ENCODE measurements around the gene SGCD.

SGCD gene

GRCh38 chr5:156363861-156364260 is 36.9 kb downstream of the SGCD start:
- DNase-seq = no peak

DNA sequence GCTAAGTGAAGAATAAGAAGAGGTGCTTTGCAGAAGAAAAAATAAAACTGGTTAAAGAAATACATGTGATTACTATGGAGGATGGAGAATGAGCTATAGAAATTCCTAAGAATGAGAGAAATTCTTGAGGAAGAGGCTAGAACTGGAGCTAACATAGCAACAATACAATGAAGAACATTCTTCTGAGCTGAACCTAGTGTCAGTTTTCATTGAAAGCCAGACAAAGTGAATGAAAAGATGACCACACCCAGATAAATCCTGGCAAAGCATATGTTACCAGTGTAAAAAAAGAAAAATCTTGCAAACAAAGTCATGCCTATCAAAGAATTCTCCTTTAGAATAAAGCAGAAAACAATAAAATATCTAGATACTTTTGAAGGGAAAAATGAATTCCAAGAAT is 39.6 kb downstream of the SGCD start:
- no peak for DNase-seq

GRCh38 chr5:156367597-156367996 is 40.6 kb downstream of the SGCD start:
- no peak for DNase-seq

GRCh38 chr5:156375895-156376495 is 49.0 kb downstream of the SGCD start:
- no peak for DNase-seq

DNA sequence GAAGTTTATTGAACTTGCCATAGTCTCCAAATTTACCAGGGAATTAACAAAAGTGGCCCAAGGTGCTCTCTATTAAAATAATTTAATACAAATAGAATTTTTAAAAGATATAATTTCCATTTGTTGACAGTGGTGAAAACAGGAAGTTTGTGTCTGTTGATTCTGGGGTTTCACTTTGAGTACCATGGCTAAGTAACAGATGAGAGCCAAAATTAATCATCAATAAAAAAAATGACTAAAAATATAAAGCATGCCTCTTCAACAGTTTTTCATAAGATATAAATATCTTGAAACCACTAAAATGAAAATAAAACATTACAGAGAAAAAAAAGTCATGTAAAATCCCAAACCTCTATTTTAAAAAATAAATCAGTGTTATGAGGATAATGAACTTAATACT is 49.8 kb downstream of the SGCD start:
- no peak for DNase-seq

GRCh38 chr5:156378159-156378558 is 51.2 kb downstream of the SGCD start:
- no peak for DNase-seq

DNA sequence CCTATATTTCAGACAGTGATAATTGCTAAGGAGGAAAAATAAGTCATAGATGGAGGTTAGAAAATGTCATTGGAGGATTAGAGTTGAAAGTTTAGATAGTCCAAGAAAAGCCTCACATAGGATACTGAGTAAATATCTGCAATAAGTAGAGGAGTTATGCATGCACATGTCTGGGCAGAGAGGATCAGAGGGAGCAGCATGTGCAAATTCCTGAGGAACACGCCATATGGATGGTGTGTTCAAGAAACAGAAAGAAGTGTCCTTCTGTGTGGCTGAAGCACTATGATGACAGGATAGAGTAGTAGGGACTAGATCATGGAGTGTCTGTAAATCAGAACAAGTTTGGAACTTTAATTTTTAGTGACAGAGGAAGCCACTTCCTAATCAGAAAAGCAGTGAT is 52.2 kb downstream of the SGCD start:
- no peak for DNase-seq

DNA sequence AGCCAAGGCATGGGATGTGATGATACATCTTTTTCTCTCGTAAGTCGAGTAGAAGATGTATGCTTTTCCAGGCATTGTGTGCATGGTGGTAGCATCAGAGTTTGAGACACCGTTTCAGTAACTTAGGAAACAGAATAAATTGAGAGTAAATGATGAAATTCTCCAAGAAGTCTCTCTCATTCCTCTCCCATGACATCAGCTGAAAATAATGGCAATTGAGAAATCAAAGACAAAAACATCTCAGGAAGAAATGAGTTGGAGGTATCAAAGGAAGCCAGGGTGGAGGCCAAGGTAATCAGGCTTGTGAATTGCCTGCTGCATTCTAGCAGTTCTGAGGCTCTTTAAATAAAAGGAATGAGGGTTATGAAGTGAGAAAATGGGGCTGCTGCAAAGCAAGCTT is 53.9 kb downstream of the SGCD start:
- DNase-seq = no peak

DNA sequence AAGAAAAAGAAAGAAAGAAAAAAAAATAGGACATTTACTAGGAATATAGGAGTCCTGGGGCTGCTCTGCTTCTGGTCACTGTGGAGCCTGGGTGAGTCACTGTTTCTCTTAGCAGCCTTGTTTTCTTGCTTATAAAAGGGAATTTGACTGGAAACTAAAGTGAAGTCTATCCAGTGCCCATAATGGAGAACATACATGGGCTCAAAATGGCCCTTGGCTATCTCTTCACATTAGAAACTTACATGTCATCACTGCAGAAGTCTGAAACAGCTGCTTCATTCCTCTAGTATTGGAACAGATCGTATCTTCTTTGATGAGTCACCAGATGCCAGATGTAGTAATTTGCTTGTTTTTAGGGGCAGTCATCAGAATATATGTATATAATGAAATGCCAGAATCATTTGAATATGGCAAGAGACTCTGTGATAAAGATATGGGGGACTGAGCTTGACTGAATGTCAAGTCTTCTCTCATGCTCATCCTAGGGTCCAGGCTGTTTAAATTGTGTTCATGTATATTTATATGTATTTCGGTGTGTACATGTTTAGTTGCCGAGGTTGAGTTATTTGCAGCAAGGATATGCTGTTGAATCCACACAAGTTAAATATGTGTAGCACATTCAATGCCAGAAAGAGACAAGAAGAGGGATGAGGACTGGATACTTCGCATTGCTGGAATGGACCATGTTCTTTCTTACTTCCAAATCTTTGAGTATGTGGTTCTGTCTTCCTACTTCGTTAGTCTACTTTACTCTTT is 56.7 kb downstream of the SGCD start:
- no peak for DNase-seq

- no peak for DNase-seq
Measured at GRCh38 chr5:156385416-156385815, 58.5 kb downstream of the SGCD start.

DNA sequence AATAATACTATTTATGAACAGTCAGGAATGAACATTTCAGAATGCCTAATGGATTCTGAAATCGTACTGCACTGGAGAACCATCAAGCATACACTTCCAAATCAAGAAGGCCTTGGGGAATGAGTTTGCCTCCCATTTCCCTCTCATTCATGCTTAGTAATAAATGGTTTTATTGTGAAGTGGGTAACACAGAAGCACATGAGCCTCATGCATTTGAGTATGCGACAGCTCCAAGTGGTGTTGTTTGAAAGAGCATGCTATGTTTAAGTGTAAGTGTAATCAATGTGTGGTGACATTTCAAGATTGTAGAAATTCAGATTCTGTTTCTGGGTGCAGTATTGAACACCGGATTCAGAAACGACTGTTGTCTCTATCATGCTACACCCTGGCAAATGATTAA is 60.0 kb downstream of the SGCD start:
- DNase-seq = no peak

DNA sequence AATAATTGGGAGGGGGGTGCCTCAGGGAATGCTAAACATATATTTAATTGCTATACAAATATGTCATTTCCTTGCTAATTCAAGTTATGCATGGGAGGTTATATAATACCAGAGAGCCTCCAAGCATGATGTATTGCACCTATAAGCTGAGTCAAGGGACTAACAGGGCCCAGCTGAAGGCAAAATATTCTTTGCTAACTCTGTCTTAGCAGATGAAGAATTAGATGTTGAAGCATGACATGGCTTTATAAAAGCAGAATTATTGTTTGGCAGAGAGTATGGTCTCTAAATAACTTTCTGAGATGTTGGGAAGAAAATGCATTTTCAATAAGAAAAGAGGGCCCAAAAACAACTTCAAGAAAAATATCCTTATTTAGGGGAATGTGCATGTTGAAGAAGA is 60.4 kb downstream of the SGCD start:
- no peak for DNase-seq

DNA sequence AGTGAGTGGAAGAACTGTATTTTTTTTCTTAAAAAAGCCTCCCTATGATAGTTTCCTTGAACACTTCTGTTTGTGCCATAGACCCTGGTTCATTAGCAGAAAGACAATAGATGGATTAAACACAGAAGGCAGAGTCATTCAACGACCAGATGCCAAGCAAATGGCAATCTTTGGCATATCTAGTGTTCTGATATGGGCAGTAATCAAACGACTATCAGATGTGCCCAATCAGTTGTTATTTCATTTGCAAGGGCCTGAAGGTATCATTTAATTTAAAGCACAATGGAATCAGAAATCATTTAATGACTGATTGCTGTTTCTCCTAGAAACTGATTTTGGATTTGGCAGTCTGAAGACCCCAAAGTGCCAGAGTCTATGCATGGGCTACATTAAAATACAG is 61.3 kb downstream of the SGCD start:
- DNase-seq = no peak

- DNase-seq = no peak
Measured at GRCh38 chr5:156391139-156391538, 64.2 kb downstream of the SGCD start.

- no peak for DNase-seq
Measured at GRCh38 chr5:156393980-156394379, 67.0 kb downstream of the SGCD start.

DNA sequence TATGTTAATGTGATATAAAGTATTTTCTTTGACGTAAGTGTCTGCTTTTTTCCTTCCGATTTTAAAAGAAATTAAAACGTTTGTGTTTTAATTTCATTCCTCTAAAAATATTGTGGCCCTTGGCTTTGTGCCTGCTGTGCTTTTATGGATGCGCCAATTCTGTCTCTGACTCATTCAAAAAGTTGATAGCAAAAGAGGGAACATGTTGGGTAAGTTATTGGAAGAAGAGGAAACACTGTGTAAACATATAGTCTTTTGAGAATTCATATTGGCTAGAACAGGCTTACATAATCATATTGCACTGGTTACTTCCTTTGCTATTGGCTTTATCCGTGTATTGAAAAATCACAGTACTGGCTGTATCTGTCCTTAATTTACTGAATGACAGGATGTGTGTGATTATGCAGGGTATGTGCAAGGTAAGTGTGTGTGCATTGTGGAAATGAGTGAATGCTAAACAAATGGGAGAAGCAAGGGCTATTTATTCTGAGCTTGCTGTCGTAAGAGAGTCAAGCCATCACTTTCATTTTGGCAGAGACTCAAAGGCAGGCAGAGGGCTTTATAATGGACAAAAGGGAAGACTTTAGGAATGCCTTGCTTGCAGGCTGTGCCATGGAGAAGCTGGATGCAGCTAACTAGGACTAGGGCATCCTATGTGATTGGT is 67.8 kb downstream of the SGCD start:
- DNase-seq = no peak

- DNase-seq = no peak
Measured at GRCh38 chr5:156395306-156395675, 68.3 kb downstream of the SGCD start.

GRCh38 chr5:156396063-156396829 is 69.3 kb downstream of the SGCD start:
- DNase-seq = no peak

- DNase-seq = no peak
Measured at GRCh38 chr5:156396830-156397081, 69.8 kb downstream of the SGCD start.

DNA sequence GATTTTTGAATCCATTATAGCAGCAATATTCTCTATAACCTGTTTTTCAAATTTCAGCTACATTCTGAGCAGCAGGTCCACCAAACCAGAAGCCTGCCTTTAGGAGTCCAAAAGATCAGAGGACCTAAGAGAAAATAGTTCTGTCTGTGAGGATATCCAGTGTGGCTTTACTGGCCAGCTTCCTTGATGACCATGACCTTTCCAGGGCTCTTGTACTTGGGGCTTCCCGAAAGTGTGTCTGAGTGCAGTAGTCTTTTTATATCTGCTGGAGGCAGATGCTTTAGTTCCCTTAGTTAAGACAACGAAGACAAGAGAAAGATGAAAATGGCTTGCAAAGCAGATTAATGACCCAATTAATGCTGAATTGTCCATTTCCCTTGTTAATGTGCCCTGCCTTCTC is 72.4 kb downstream of the SGCD start:
- no peak for DNase-seq

- no peak for DNase-seq
Measured at GRCh38 chr5:156400231-156400986, 73.4 kb downstream of the SGCD start.

GRCh38 chr5:156401804-156402203 is 74.8 kb downstream of the SGCD start:
- no peak for DNase-seq

- peak; percentile 79 for DNase-seq
Measured at GRCh38 chr5:156402387-156402921, 75.5 kb downstream of the SGCD start.

Measured in right forelimb (tissue), 1 donor.